NB4 (cell line): ENCODE data around the gene SYTL2.

Source experiments
- DNase-seq: peaks from one replicate; pipeline ENCODE4 v3.0.0; 2010; ENCODE audit warnings: low read depth
- H3K4me3 ChIP-seq: one replicate; pipeline ENCODE4 v1.5.1; 2011; ENCODE audit warnings: mild to moderate bottlenecking, low read depth, low read length, moderate library complexity
- CTCF ChIP-seq: IDR thresholded peaks from one replicate; pipeline ENCODE4 v1.5.1; 2012; ENCODE audit warnings: low read depth, low read length
- MYC ChIP-seq: IDR thresholded peaks from 2 replicates; pipeline ENCODE4 v1.6.1; 2011; ENCODE audit warnings: low read depth, low read length
- POLR2A ChIP-seq: IDR thresholded peaks from 2 replicates; pipeline ENCODE4 v1.6.1; 2011; ENCODE audit warnings: mild to moderate bottlenecking; ENCODE audit not compliant: insufficient read length; ENCODE audit errors: extremely low read depth
- TF ChIP-seq, protein P1 (sequence below): IDR thresholded peaks from 2 replicates; pipeline ENCODE4 v1.6.1; 2011; ENCODE audit warnings: low read depth, low read length

The SYTL2 gene

DNA sequence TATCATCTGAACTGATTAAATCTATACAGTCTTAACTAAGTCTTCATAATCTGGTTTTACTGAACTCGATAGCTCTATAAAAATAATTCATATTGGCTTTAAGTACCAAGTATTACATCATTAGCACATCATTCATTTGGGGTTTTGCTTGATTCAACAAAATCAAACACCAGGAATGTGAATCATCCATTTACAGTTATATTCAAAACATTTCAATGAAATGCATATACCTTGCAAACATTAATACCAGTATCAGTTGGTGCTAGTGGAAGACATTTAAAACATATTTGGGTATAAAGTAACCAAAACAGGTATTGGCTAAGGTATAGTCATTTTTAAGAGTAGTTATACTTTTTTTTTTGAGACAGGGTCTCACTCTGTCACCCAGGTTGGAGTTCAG lies 112.7 kb downstream of the SYTL2 start:
- TF ChIP-seq CTCF = no peak
- no peak for TF ChIP-seq POLR2A
- TF ChIP-seq, protein P1, sequence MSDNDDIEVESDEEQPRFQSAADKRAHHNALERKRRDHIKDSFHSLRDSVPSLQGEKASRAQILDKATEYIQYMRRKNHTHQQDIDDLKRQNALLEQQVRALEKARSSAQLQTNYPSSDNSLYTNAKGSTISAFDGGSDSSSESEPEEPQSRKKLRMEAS = no peak
- no peak for TF ChIP-seq MYC
- no peak for DNase-seq
- H3K4me3 ChIP-seq = no peak overlapping the region

DNA sequence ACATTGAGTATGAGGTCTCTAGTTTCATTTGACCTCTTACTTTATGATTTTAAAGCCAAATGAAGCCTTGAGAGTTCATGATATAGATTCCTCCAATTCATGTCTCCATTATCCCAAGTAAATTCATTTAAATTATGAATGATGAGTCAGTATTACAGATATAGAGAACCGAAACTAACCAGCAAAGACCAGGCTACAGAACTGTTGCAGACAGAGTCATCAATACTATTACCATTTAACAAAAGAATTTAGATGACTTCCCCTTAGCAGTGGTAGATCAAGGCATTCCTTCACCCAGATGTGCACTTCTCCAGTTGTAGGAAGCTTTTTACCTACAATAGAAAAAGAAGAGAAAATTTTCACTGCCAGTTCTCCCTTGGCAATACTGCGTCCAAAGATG lies 113.2 kb downstream of the SYTL2 start:
- TF ChIP-seq CTCF = no peak
- TF ChIP-seq, protein P1 = no peak
- no peak for TF ChIP-seq MYC
- TF ChIP-seq POLR2A = no peak
- H3K4me3 ChIP-seq = no peak overlapping the region
- no peak for DNase-seq

DNA sequence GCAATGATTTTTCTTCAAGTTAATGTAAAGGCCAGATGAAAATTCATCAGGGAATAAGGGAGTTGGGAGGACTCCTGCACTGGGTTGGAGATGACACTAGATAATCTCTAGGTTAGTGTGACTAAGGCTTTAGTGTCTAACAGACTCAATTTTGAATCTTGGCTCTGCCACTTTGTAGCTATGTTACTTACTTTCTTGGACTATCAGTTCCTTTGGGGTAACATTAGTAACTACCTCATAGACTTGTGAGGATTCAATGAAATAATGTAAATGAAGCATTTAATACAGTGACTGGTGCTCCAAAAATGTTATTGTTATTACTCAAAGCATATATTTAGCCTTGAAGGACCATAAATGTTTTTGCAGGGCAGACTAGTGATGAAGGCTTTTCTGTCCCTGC lies 115.4 kb downstream of the SYTL2 start:
- no peak for DNase-seq
- no peak overlapping the region for H3K4me3 ChIP-seq
- TF ChIP-seq CTCF (no peak), POLR2A (no peak), MYC (no peak)
- TF ChIP-seq, protein P1 = no peak

- TF ChIP-seq POLR2A = no peak
- TF ChIP-seq CTCF = peak; percentile 43
- peak; percentile 8; the same call in 1 of the 2 replicates for TF ChIP-seq MYC
- TF ChIP-seq, protein P1 = no peak
- peak; percentile 49 for DNase-seq
- H3K4me3 ChIP-seq = no peak overlapping the region
These were observed 116.5 kb downstream of the SYTL2 start for GRCh38 chr11:85694385-85694980.

- DNase-seq = no peak
- TF ChIP-seq POLR2A = no peak
- no peak for TF ChIP-seq CTCF
- TF ChIP-seq, protein P1 = no peak
- TF ChIP-seq MYC = no peak
- H3K4me3 ChIP-seq = no peak within 1 kb of the TSS
These were observed 125.0 kb downstream of the SYTL2 start, which contains the start of gene CCDC89 for GRCh38 chr11:85685820-85686459. Gene CCDC89 (minus strand): TSS chr11:85686195. CDS start chr11:85686130, 65 bp downstream.
